GM12872 (cell line): Measurements from ENCODE around the gene VPS37C.

Source experiments
- CTCF ChIP-seq: IDR thresholded peaks from 3 replicates; pipeline ENCODE4 v1.5.1; 2011; ENCODE audit warnings: low read depth, mild to moderate bottlenecking, low read length, moderate library complexity; ENCODE audit not compliant: insufficient read depth

VPS37C gene

GRCh38 chr11:61108847-61109585, 52.2 kb downstream of the VPS37C start:
- no peak for TF ChIP-seq CTCF

- no peak for TF ChIP-seq CTCF
Measured at GRCh38 chr11:61107888-61108287, 53.3 kb downstream of the VPS37C start.

GRCh38 chr11:61106894-61107470, 54.2 kb downstream of the VPS37C start:
- no peak for TF ChIP-seq CTCF

GRCh38 chr11:61106296-61106695, 54.9 kb downstream of the VPS37C start:
- no peak for TF ChIP-seq CTCF

GRCh38 chr11:61104963-61105362, 56.3 kb downstream of the VPS37C start:
- no peak for TF ChIP-seq CTCF

GRCh38 chr11:61103851-61104423, 57.3 kb downstream of the VPS37C start:
- TF ChIP-seq CTCF: no peak

- no peak for TF ChIP-seq CTCF
Measured at GRCh38 chr11:61102667-61103571, 58.3 kb downstream of the VPS37C start.
